DND-41 (cell line): Measurements from ENCODE around the gene ADAM15.

Experiments
- EZH2 ChIP-seq: IDR thresholded peaks from 3 replicates; pipeline ENCODE4 v1.6.1; 2012; ENCODE audit warnings: borderline replicate concordance, low read depth, mild to moderate bottlenecking, moderate library complexity, low read length, inconsistent platforms; ENCODE audit not compliant: severe bottlenecking
- TF ChIP-seq, protein P1 (sequence below): IDR thresholded peaks from 2 replicates; pipeline ENCODE4 v1.5.1; 2012; ENCODE audit warnings: borderline replicate concordance, low read length, moderate library complexity, mild to moderate bottlenecking; ENCODE audit not compliant: poor library complexity, severe bottlenecking; ENCODE audit errors: extremely low read depth

DNA sequence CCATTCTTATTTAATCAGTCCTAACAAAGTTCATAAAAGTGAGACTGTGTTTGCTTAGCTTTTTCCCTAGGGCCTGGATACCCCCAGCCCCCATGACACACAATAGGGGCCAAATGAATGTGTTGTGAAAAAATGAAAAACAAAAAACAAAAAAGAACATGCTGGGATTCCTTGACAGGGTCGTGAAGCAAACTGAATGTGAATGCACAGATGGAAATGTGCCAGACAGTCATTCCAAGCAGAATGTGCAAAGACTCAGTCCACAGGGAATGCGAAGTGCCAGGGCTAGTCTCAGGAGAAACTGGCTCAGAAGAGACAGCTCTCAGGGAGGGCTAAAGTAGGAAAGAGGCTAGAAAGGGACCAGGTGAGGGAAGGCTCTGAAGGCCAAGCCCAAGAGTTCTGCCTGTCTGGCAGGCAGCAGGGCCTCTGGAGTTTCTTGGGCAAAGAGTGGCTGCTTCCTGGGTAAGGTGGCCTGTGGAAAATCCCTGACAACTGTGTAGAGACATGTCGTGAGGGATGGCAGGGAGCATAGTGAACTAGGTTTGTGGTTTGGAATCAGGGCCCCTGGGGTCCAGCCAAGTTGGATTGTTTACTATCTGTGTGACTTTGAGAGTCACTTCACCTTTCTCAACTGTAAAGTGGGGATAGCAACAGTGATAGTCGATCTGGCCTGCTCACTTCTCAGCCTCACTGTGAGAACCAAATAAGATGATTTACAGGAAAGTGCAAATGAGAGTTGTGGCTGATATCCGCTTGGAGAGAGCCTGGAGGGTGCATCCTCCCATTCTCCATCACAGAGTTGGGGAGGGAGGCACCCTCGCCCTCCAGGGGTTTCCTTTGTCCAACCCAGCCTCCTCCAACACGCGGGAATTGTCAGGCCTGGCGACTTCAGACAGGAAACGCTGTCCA lies 1.2 kb upstream of the ADAM15 start:
- TF ChIP-seq, protein P1, sequence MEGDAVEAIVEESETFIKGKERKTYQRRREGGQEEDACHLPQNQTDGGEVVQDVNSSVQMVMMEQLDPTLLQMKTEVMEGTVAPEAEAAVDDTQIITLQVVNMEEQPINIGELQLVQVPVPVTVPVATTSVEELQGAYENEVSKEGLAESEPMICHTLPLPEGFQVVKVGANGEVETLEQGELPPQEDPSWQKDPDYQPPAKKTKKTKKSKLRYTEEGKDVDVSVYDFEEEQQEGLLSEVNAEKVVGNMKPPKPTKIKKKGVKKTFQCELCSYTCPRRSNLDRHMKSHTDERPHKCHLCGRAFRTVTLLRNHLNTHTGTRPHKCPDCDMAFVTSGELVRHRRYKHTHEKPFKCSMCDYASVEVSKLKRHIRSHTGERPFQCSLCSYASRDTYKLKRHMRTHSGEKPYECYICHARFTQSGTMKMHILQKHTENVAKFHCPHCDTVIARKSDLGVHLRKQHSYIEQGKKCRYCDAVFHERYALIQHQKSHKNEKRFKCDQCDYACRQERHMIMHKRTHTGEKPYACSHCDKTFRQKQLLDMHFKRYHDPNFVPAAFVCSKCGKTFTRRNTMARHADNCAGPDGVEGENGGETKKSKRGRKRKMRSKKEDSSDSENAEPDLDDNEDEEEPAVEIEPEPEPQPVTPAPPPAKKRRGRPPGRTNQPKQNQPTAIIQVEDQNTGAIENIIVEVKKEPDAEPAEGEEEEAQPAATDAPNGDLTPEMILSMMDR, result no peak
- no peak for TF ChIP-seq EZH2
